ENCODE results near the gene DGKG. TPM values are rescaled to one million over a fixed set of nuclear protein-coding genes. Genes with fewer than 3 reads are reported as not detected.

The DGKG gene
- total and polyA plus RNA-seq, 9 of the 15 experiments (the other 6 are each of a cell fraction or from before 2014, with no cell fraction given) = 0.01 to 0.36 (median 0.15) TPM

DNA sequence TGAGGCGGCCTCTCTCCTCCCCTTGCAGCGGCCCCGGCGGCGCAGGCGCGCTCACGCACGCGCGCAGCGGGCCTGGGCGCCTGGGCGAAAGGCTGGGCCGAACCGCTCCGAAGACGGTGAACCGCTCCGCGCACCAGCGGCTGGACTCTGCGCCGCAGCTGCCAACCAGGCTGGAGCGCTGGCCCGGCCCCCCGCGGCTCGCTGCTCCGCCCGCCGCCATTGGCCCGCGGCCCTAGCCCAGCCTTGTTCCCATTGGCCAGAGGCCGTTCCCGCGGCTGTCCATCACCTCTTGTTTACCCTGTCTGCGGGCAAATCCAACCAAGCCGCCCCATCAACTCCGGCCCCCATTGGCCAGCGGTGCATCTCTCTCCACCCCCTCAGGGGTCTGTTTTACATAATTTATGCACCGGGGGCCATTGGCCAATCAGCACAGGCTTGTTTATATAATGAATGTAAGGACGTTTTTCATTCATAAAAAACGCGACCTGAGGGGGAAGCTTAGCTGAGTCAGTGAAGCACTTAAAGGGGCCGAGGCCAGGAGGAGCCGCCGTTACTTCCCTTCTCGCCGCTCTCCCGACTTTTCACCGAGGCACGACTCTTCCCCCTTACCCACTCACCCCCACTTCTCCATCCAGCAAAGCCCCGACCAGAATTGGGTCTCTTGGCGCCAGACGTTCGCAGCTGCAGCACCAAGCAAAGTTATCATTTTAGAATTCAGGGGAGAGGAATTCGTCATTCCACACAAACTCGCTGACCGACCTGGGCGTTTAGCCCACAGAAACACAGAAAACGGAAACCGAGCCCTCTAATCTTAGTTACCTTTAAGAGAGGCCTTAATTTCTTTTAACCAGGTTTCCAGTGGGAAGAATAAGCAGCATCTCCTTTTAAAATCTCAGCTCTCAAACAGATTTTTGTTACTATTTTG lies 252.8 kb downstream of the DGKG start, which contains the start of gene ETV5 (continued):
- TF ChIP-seq, protein P1, sequence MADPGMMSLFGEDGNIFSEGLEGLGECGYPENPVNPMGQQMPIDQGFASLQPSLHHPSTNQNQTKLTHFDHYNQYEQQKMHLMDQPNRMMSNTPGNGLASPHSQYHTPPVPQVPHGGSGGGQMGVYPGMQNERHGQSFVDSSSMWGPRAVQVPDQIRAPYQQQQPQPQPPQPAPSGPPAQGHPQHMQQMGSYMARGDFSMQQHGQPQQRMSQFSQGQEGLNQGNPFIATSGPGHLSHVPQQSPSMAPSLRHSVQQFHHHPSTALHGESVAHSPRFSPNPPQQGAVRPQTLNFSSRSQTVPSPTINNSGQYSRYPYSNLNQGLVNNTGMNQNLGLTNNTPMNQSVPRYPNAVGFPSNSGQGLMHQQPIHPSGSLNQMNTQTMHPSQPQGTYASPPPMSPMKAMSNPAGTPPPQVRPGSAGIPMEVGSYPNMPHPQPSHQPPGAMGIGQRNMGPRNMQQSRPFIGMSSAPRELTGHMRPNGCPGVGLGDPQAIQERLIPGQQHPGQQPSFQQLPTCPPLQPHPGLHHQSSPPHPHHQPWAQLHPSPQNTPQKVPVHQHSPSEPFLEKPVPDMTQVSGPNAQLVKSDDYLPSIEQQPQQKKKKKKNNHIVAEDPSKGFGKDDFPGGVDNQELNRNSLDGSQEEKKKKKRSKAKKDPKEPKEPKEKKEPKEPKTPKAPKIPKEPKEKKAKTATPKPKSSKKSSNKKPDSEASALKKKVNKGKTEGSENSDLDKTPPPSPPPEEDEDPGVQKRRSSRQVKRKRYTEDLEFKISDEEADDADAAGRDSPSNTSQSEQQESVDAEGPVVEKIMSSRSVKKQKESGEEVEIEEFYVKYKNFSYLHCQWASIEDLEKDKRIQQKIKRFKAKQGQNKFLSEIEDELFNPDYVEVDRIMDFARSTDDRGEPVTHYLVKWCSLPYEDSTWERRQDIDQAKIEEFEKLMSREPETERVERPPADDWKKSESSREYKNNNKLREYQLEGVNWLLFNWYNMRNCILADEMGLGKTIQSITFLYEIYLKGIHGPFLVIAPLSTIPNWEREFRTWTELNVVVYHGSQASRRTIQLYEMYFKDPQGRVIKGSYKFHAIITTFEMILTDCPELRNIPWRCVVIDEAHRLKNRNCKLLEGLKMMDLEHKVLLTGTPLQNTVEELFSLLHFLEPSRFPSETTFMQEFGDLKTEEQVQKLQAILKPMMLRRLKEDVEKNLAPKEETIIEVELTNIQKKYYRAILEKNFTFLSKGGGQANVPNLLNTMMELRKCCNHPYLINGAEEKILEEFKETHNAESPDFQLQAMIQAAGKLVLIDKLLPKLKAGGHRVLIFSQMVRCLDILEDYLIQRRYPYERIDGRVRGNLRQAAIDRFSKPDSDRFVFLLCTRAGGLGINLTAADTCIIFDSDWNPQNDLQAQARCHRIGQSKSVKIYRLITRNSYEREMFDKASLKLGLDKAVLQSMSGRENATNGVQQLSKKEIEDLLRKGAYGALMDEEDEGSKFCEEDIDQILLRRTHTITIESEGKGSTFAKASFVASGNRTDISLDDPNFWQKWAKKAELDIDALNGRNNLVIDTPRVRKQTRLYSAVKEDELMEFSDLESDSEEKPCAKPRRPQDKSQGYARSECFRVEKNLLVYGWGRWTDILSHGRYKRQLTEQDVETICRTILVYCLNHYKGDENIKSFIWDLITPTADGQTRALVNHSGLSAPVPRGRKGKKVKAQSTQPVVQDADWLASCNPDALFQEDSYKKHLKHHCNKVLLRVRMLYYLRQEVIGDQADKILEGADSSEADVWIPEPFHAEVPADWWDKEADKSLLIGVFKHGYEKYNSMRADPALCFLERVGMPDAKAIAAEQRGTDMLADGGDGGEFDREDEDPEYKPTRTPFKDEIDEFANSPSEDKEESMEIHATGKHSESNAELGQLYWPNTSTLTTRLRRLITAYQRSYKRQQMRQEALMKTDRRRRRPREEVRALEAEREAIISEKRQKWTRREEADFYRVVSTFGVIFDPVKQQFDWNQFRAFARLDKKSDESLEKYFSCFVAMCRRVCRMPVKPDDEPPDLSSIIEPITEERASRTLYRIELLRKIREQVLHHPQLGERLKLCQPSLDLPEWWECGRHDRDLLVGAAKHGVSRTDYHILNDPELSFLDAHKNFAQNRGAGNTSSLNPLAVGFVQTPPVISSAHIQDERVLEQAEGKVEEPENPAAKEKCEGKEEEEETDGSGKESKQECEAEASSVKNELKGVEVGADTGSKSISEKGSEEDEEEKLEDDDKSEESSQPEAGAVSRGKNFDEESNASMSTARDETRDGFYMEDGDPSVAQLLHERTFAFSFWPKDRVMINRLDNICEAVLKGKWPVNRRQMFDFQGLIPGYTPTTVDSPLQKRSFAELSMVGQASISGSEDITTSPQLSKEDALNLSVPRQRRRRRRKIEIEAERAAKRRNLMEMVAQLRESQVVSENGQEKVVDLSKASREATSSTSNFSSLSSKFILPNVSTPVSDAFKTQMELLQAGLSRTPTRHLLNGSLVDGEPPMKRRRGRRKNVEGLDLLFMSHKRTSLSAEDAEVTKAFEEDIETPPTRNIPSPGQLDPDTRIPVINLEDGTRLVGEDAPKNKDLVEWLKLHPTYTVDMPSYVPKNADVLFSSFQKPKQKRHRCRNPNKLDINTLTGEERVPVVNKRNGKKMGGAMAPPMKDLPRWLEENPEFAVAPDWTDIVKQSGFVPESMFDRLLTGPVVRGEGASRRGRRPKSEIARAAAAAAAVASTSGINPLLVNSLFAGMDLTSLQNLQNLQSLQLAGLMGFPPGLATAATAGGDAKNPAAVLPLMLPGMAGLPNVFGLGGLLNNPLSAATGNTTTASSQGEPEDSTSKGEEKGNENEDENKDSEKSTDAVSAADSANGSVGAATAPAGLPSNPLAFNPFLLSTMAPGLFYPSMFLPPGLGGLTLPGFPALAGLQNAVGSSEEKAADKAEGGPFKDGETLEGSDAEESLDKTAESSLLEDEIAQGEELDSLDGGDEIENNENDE (IDR thresholded peaks at IDR 0.05; ENCODE audit: low read depth, low read length) = no peak
- TF ChIP-seq RBM17 (IDR thresholded peaks at IDR 0.05; ENCODE audit: borderline replicate concordance, low read depth, low read length) = no peak
- TF ChIP-seq, protein P2, sequence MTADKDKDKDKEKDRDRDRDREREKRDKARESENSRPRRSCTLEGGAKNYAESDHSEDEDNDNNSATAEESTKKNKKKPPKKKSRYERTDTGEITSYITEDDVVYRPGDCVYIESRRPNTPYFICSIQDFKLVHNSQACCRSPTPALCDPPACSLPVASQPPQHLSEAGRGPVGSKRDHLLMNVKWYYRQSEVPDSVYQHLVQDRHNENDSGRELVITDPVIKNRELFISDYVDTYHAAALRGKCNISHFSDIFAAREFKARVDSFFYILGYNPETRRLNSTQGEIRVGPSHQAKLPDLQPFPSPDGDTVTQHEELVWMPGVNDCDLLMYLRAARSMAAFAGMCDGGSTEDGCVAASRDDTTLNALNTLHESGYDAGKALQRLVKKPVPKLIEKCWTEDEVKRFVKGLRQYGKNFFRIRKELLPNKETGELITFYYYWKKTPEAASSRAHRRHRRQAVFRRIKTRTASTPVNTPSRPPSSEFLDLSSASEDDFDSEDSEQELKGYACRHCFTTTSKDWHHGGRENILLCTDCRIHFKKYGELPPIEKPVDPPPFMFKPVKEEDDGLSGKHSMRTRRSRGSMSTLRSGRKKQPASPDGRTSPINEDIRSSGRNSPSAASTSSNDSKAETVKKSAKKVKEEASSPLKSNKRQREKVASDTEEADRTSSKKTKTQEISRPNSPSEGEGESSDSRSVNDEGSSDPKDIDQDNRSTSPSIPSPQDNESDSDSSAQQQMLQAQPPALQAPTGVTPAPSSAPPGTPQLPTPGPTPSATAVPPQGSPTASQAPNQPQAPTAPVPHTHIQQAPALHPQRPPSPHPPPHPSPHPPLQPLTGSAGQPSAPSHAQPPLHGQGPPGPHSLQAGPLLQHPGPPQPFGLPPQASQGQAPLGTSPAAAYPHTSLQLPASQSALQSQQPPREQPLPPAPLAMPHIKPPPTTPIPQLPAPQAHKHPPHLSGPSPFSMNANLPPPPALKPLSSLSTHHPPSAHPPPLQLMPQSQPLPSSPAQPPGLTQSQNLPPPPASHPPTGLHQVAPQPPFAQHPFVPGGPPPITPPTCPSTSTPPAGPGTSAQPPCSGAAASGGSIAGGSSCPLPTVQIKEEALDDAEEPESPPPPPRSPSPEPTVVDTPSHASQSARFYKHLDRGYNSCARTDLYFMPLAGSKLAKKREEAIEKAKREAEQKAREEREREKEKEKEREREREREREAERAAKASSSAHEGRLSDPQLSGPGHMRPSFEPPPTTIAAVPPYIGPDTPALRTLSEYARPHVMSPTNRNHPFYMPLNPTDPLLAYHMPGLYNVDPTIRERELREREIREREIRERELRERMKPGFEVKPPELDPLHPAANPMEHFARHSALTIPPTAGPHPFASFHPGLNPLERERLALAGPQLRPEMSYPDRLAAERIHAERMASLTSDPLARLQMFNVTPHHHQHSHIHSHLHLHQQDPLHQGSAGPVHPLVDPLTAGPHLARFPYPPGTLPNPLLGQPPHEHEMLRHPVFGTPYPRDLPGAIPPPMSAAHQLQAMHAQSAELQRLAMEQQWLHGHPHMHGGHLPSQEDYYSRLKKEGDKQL (CRISPR knock-in tag; IDR thresholded peaks at IDR 0.05; ENCODE audit: borderline replicate concordance) = no peak
- TF ChIP-seq HDAC1 (IDR thresholded peaks at IDR 0.05) = peak in 1 of 2 experiments; percentile 24; a peak in 1 of 4 replicates
- peak; percentile 89 for TF ChIP-seq POLR2H (tag; IDR thresholded peaks at IDR 0.05; ENCODE audit: low read depth)
- TF ChIP-seq MBD2 (IDR thresholded peaks at IDR 0.05; ENCODE audit: borderline replicate concordance, low read depth) = peak; percentile 94
- no peak; the same call in 1 of the 2 replicates for TF ChIP-seq CEBPG (CRISPR knock-in tag; IDR thresholded peaks at IDR 0.05)
- peak; percentile 44 to 56; a peak in 1 of 4 replicates for TF ChIP-seq CEBPG (tag; conservative IDR thresholded peaks at IDR 0.05 in 1 of 2, IDR thresholded peaks at IDR 0.05 in 1 of 2)
